Activated CD4-positive, alpha-beta T cell treated with anti-CD3 and anti-CD28 coated beads, Interleukin-2, Interleukin-4, amounts not matched to agents 100 ng/mL and 50 ng/mL, durations not matched to agents 16 hours and 8 hours (primary cell): ENCODE data around the gene FABP1.

ENCODE experiments used
- DNase-seq: peaks from one replicate; pipeline ENCODE4 v3.0.0-alpha.2; 2020; ENCODE audit warnings: low spot score

The FABP1 gene

DNA sequence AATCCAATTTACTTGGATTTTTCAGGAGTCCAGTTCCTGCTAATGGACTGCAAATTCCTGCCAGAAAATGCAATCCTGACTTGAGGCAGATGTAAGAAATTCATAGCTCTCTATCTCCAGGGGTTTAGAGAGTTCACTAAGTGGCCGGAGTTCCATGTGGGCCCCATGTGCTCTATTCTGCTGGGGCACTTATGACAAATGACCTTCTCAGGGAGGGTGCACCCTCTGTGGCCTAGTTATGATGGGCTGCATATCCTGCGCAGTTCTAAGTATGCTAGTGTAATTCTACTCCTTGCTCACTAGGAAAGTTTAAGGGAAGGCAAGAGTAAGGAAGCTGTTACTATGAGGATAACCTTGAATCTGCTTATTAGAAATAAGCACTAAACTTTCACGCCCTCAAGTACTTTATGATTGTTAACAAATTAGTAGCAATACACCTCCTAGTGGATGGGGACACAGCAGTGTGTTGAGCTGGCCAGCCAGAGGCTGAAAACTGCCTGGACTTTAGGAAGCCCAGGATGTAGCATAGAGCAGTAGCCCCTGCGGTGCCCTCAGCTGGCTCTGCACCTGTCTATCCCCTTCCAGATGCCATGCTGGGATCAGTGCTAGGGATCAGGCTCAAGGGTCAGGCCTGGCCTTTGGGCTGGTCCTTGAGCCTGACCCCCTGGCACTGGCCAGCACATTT lies 45.8 kb downstream of the FABP1 start:
- no peak for DNase-seq

DNA sequence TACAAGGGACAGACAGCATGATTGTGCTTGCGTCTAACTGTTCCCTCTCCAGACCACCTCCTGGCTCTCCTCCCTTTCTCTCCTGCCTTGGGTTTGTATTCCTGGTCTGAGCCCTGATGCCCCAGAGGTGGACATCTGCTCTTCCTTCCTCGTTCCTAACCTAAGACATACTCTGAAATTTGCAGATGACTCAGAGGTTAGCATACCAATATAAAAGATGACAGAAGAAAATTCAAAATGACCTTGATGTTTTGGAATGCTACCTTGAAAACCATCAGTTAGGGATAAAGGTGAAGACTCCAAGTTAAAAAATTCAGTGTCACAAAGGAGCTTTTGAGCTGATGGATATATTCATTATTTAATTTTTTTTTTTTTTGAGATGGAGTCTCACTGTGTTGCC lies 47.3 kb downstream of the FABP1 start:
- DNase-seq, result no peak

- DNase-seq, result no peak
Observed at GRCh38 chr2:88078643-88079172, 49.2 kb downstream of the FABP1 start.

GRCh38 chr2:88077080-88077479 lies 50.8 kb downstream of the FABP1 start:
- no peak for DNase-seq

GRCh38 chr2:88074854-88075292 lies 53.0 kb downstream of the FABP1 start:
- no peak for DNase-seq

GRCh38 chr2:88074150-88074549 lies 53.7 kb downstream of the FABP1 start:
- DNase-seq, result no peak
